CD4-positive, alpha-beta memory T cell (primary cell): Measurements from ENCODE around the gene EPAS1. TPM values are rescaled to one million over a fixed set of nuclear protein-coding genes. Genes with fewer than 3 reads are reported as not detected.

Experiments
- CTCF ChIA-PET: fragments of 350-600 bp; sonication (Branson Sonifier 250); formaldehyde crosslinking; loops from one replicate; lab custom pipeline; 2021; ENCODE audit warnings: inconsistent platforms; ENCODE audit not compliant: partially characterized antibody; lab: Charles Lee
- POLR2A ChIA-PET: fragments of 350-600 bp; sonication (Branson Sonifier 250); formaldehyde crosslinking; loops from one replicate; lab custom pipeline; 2021; ENCODE audit not compliant: partially characterized antibody; lab: Charles Lee
- DNase-seq, 5 donors: peaks; one replicate each; pipeline versions ENCODE4 v3.0.0 to v3.0.0-alpha.2; 2020 to 2022; ENCODE audit warnings: mixed read lengths in 1 of 5
- H3K27ac ChIP-seq: one replicate; pipeline ENCODE4 v1.7.0; 2013; ENCODE audit warnings: low read depth, low read length
- H3K27me3 ChIP-seq: 2 replicates; pipeline ENCODE4 v1.7.0; 2013; ENCODE audit warnings: mild to moderate bottlenecking, low read length, moderate library complexity; ENCODE audit not compliant: insufficient read depth
- H3K36me3 ChIP-seq: 2 replicates; pipeline ENCODE4 v1.7.0; 2013; ENCODE audit warnings: mild to moderate bottlenecking, low read length, moderate library complexity; ENCODE audit not compliant: insufficient read depth
- H3K4me1 ChIP-seq: 2 replicates; pipeline ENCODE4 v1.7.0; 2013; ENCODE audit warnings: mild to moderate bottlenecking, low read length, moderate library complexity; ENCODE audit not compliant: insufficient read depth
- H3K4me3 ChIP-seq, 2 donors: one replicate each; pipeline ENCODE4 v1.7.0; 2013; ENCODE audit warnings: low read length in 2 of 2, mild to moderate bottlenecking in 1 of 2
- H3K9me3 ChIP-seq, 2 donors: one replicate each; pipeline ENCODE4 v1.7.0; 2013; ENCODE audit warnings: low read length in 2 of 2, control low read depth in 1 of 2; ENCODE audit not compliant: control insufficient read depth in 1 of 2
- H3K27ac Mint-ChIP-seq, 7 donors: one replicate each; pipeline ENCODE4 v1.8.0; 2020 to 2021; ENCODE audit warnings: mixed read lengths in 7 of 7, mild to moderate bottlenecking in 6 of 7, inconsistent platforms in 3 of 7, moderate library complexity in 3 of 7
- H3K27me3 Mint-ChIP-seq, 2 donors: one replicate each; pipeline ENCODE4 v1.8.0; 2020 to 2021; ENCODE audit warnings: mixed read lengths in 2 of 2
- H3K36me3 Mint-ChIP-seq, 2 donors: one replicate each; pipeline ENCODE4 v1.8.0; 2020 to 2021; ENCODE audit warnings: mixed read lengths in 2 of 2, inconsistent platforms in 1 of 2, mild to moderate bottlenecking in 1 of 2
- H3K4me1 Mint-ChIP-seq, 4 donors: one replicate each; pipeline ENCODE4 v1.8.0; 2020 to 2021; ENCODE audit warnings: mixed read lengths in 4 of 4, mild to moderate bottlenecking in 1 of 4
- H3K4me3 Mint-ChIP-seq, 8 donors: one replicate each; pipeline ENCODE4 v1.8.0; 2020 to 2021; ENCODE audit warnings: mixed read lengths in 8 of 8, mild to moderate bottlenecking in 7 of 8, moderate library complexity in 6 of 8, inconsistent platforms in 3 of 8
- H3K9me3 Mint-ChIP-seq, 8 donors: one replicate each; pipeline ENCODE4 v1.8.0; 2020 to 2021; ENCODE audit warnings: mixed read lengths in 8 of 8, mild to moderate bottlenecking in 5 of 8, inconsistent platforms in 3 of 8, moderate library complexity in 1 of 8
- intact Hi-C: fragments of 100-400 bp; cut with micrococcal nuclease; formaldehyde crosslinking; loops from one replicate; pipeline ENCODE4 v1.15.1; 2023
- polyA plus RNA-seq, 2 donors: library from polyadenylated mRNA; unstranded; fragments of 300-500 nt; fragmentation: Illumina TruSeq; gene quantifications; one replicate each; pipeline ENCODE4 v1.2.3, GENCODE V29; 2021
- total RNA-seq, 2 experiments: library from RNA; stranded (reverse); gene quantifications; one replicate each; pipeline ENCODE4 v1.2.3, GENCODE V29; 2021

Gene EPAS1
- total and polyA plus RNA-seq, 4 experiments from 2014 or later: 0.40 to 2.7 (median 2.3) TPM; not detected in 1

DNA sequence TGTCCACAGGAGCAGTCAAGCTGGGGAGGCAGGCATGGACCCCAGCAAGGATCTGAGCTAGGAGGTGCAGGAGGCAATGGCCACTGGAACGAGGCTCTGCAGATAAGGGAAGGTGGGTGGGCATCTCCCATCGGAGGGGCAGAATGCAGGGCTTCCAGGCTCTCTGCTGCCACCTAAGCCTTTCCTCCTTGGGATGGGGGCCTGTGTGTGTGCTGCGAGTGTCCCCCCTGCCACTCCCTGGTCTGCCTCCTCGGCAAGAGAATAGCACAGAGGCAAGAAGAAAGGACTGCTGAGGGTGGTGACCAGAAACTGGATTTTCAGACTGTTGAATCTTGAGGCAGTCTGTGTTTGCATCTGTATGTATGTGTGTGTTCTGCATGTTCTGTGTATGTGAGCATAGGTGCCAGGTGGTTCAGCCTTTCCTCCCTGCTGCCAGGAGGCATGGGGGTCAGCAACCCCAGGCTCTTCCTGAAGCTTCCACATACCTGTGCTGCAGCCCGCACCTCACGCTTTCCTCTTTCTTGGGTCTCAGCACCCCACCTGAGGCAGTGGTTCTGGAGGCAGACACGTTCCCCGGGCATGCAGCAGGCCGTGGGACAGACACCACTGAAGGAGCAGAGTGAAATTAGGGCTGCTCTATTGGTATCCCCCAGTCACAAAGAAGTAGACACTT, 86.7 kb downstream of the EPAS1 start:
- Mint-ChIP-seq H3K9me3 (no peaks in the 10 kb centered on the region), H3K4me3 (no peak overlapping the region), H3K27me3 (no peaks in the 10 kb centered on the region), H3K27ac (peak overlapping the region in 1 of 7 donors; percentile 29), H3K4me1 (peaks cover 0 to 3% (median 0%) of the 10 kb centered on the region in 4 donors), H3K36me3 (no peaks in the 10 kb centered on the region)
- Histone ChIP-seq H3K9me3 (no peaks in the 10 kb centered on the region), H3K4me1 (no peaks in the 10 kb centered on the region), H3K4me3 (no peak overlapping the region), H3K36me3 (no peaks in the 10 kb centered on the region), H3K27me3 (no peaks in the 10 kb centered on the region), H3K27ac (no peak overlapping the region)
- ChIA-PET CTCF (no interaction called here), POLR2A (no interaction called here)
- intact Hi-C loops: no loop called here
- no peak for DNase-seq

DNA sequence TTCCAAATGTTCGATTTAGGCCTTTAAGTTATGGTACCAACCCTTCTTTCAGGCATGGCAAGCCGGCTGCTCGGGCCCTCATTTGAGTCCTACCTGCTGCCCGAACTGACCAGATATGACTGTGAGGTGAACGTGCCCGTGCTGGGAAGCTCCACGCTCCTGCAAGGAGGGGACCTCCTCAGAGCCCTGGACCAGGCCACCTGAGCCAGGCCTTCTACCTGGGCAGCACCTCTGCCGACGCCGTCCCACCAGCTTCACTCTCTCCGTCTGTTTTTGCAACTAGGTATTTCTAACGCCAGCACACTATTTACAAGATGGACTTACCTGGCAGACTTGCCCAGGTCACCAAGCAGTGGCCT, 87.2 kb downstream of the EPAS1 start:
- intact Hi-C loops: no loop called here
- no peak for DNase-seq
- Histone ChIP-seq H3K4me3 (no peak overlapping the region), H3K27ac (no peak overlapping the region), H3K9me3 (no peaks in the 10 kb centered on the region), H3K27me3 (no peaks in the 10 kb centered on the region), H3K36me3 (no peaks in the 10 kb centered on the region), H3K4me1 (no peaks in the 10 kb centered on the region)
- Mint-ChIP-seq H3K27me3 (peaks cover 0 to under 1% of the 10 kb centered on the region in 2 donors), H3K27ac (peak overlapping the region in 1 of 7 donors; percentile 83), H3K4me1 (peaks cover 0 to 3% (median 0%) of the 10 kb centered on the region in 4 donors), H3K4me3 (no peak overlapping the region), H3K9me3 (no peaks in the 10 kb centered on the region), H3K36me3 (no peaks in the 10 kb centered on the region)
- ChIA-PET POLR2A (no interaction called here), CTCF (no interaction called here)

DNA sequence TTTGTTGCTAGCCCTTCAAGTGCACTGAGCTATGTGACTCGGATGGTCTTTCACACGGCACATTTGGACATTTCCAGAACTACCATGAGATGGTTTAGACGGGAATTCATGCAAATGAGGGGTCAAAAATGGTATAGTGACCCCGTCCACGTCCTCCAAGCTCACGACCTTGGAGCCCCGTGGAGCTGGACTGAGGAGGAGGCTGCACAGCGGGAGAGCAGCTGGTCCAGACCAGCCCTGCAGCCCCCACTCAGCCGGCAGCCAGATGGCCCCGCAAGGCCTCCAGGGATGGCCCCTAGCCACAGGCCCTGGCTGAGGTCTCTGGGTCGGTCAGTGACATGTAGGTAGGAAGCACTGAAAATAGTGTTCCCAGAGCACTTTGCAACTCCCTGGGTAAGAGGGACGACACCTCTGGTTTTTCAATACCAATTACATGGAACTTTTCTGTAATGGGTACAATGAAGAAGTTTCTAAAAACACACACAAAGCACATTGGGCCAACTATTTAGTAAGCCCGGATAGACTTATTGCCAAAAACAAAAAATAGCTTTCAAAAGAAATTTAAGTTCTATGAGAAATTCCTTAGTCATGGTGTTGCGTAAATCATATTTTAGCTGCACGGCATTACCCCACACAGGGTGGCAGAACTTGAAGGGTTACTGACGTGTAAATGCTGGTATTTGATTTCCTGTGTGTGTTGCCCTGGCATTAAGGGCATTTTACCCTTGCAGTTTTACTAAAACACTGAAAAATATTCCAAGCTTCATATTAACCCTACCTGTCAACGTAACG, 88.8 kb downstream of the EPAS1 start:
- peaks cover 0 to 3% (median 1%) of the 10 kb centered on the region in 4 donors for H3K4me1 Mint-ChIP-seq
- no peaks in the 10 kb centered on the region for H3K36me3 ChIP-seq
- no peak for DNase-seq
- CTCF ChIA-PET: no interaction called here
- POLR2A ChIA-PET: no interaction called here
- H3K4me3 Mint-ChIP-seq: no peak overlapping the region
- H3K27me3 Mint-ChIP-seq: peaks cover 0 to 3% of the 10 kb centered on the region in 2 donors
- no peak overlapping the region for H3K27ac ChIP-seq
- H3K4me3 ChIP-seq: no peak overlapping the region
- H3K9me3 Mint-ChIP-seq: no peaks in the 10 kb centered on the region
- no peaks in the 10 kb centered on the region for H3K36me3 Mint-ChIP-seq
- no peaks in the 10 kb centered on the region for H3K4me1 ChIP-seq
- no peaks in the 10 kb centered on the region for H3K27me3 ChIP-seq
- no peak overlapping the region for H3K27ac Mint-ChIP-seq
- H3K9me3 ChIP-seq: no peaks in the 10 kb centered on the region
- intact Hi-C loops: no loop called here

GRCh38 chr2:46386763-46387162, 89.6 kb downstream of the EPAS1 start:
- no peaks in the 10 kb centered on the region for H3K36me3 Mint-ChIP-seq
- CTCF ChIA-PET: no interaction called here
- intact Hi-C loops: no loop called here
- POLR2A ChIA-PET: no interaction called here
- H3K27ac Mint-ChIP-seq: no peak overlapping the region
- peaks cover 0 to 3% of the 10 kb centered on the region in 2 donors for H3K27me3 Mint-ChIP-seq
- Histone ChIP-seq H3K4me3 (no peak overlapping the region), H3K9me3 (no peaks in the 10 kb centered on the region), H3K4me1 (no peaks in the 10 kb centered on the region), H3K27me3 (no peaks in the 10 kb centered on the region), H3K36me3 (no peaks in the 10 kb centered on the region), H3K27ac (no peak overlapping the region)
- peaks cover 0 to 3% (median 1%) of the 10 kb centered on the region in 4 donors for H3K4me1 Mint-ChIP-seq
- no peaks in the 10 kb centered on the region for H3K9me3 Mint-ChIP-seq
- no peak for DNase-seq
- H3K4me3 Mint-ChIP-seq: no peak overlapping the region

DNA sequence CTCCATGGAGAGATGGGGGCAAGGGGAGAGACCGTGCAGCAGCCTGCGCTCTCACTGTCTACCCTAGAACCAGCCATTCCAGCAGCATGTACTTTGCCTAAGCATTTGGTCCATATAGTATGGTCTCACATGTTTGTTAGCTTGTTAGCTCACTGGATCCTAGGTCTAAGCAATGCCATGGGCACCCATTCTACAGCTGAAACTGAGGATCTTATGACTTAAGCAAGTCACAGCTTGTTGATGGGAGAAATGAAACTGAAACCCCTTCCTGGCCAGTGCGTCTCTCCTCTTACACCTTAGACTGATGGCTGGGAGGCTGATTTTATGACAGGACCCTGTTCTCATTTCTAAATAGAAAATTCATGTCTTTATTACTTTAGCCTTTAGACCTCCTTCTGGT, 90.1 kb downstream of the EPAS1 start:
- Histone ChIP-seq H3K27ac (no peak overlapping the region), H3K4me1 (no peaks in the 10 kb centered on the region), H3K36me3 (no peaks in the 10 kb centered on the region), H3K4me3 (no peak overlapping the region), H3K27me3 (no peaks in the 10 kb centered on the region), H3K9me3 (no peaks in the 10 kb centered on the region)
- Mint-ChIP-seq H3K27me3 (peaks cover 0 to 3% of the 10 kb centered on the region in 2 donors), H3K4me3 (peak overlapping the region in 1 of 8 donors; percentile 42), H3K27ac (no peak overlapping the region), H3K4me1 (peaks cover 0 to 3% (median 1%) of the 10 kb centered on the region in 4 donors), H3K36me3 (no peaks in the 10 kb centered on the region), H3K9me3 (no peaks in the 10 kb centered on the region)
- intact Hi-C loops: no loop called here
- ChIA-PET CTCF (no interaction called here), POLR2A (no interaction called here)
- DNase-seq: no peak

DNA sequence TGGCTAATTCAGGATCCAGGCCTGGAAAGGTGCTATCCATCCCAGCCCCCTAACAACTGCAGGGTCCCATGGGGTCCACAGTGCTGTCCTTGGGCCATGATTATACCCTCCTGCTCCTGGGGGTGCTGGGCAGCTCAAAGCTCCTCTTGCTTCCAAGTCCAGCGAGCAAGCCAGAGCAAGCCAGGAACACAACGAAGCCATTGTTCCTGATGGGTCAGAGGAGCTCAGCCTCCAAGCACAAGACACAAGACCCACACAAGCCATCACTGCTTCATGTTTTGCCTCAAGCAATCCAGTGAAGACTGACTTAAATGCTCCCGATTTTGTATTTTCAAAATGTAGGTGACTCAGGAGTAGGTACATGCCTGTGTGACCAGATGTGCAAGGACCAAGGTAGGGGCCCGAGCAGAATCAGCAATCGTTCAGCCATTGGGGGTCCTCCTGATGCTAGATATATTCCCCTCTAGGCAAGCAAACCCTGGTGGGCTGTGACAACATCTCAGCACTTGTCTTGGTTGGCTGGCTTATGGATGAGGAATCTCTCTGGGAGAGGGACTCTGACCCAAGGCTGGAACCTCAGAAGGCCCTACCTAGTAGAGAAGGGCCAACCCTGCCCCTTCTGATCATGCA, 90.8 kb downstream of the EPAS1 start:
- H3K4me3 Mint-ChIP-seq: no peak overlapping the region
- no peaks in the 10 kb centered on the region for H3K36me3 ChIP-seq
- no peaks in the 10 kb centered on the region for H3K9me3 Mint-ChIP-seq
- POLR2A ChIA-PET: no interaction called here
- peaks cover 0 to 2% (median 0%) of the 10 kb centered on the region in 4 donors for H3K4me1 Mint-ChIP-seq
- intact Hi-C loops: no loop called here
- no peaks in the 10 kb centered on the region for H3K27me3 ChIP-seq
- H3K9me3 ChIP-seq: no peaks in the 10 kb centered on the region
- no peaks in the 10 kb centered on the region for H3K4me1 ChIP-seq
- H3K36me3 Mint-ChIP-seq: no peaks in the 10 kb centered on the region
- H3K27ac Mint-ChIP-seq: no peak overlapping the region
- DNase-seq: no peak
- CTCF ChIA-PET: no interaction called here
- H3K27ac ChIP-seq: no peak overlapping the region
- no peak overlapping the region for H3K4me3 ChIP-seq
- peaks cover 0 to 8% of the 10 kb centered on the region in 2 donors for H3K27me3 Mint-ChIP-seq

DNA sequence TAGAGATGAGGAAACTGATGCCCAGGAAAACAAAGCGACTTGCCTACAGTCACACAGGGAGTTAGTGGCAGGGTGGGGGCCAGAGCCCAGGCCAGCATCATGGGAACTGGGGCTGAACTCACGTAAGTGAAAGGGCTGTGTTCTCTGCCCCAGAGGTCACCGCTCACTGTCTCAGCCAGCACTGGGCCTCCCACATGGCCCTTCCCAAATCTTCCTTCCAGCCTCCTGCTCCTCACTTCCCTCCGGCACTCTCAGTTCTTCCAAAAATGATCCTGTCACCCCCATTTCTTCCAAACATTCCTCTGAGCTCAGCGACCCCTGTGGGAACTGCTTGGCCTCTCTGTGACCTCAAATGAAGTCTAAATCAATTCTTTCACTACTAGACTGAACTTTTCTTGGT, 91.7 kb downstream of the EPAS1 start:
- Histone ChIP-seq H3K27me3 (no peaks in the 10 kb centered on the region), H3K36me3 (no peaks in the 10 kb centered on the region), H3K4me3 (no peak overlapping the region), H3K4me1 (no peaks in the 10 kb centered on the region), H3K9me3 (no peaks in the 10 kb centered on the region), H3K27ac (no peak overlapping the region)
- Mint-ChIP-seq H3K36me3 (no peaks in the 10 kb centered on the region), H3K4me3 (no peak overlapping the region), H3K4me1 (peaks cover 0 to 2% (median 0%) of the 10 kb centered on the region in 4 donors), H3K9me3 (no peaks in the 10 kb centered on the region), H3K27ac (no peak overlapping the region), H3K27me3 (peaks cover under 1 to 8% of the 10 kb centered on the region in 2 donors)
- CTCF ChIA-PET: no interaction called here
- intact Hi-C loops: no loop called here
- DNase-seq: no peak
- POLR2A ChIA-PET: no interaction called here
